ENCODE measurements around the gene KLC4.

GRCh38 chr6:43033496-43034189 is 25.8 kb upstream of the KLC4 start:
- no peak for TF ChIP-seq CTCF (conservative IDR thresholded peaks at IDR 0.05; ENCODE audit: low read depth, low read length)
- TF ChIP-seq EZH2 (IDR thresholded peaks at IDR 0.05; ENCODE audit: low read length, unreplicated experiment) = no peak
- no peak for TF ChIP-seq EZH2phosphoT487 (IDR thresholded peaks at IDR 0.05; ENCODE audit: borderline replicate concordance, low read length)

Data from PC-3 (cell line).